ENCODE measurements around the gene SLC25A48.
"Not testable (repeated sequence)": the region's sequence is repeated elsewhere in the genome, so short reads cannot be mapped to it uniquely, and the experiment has no call there.

Gene SLC25A48

GRCh38 chr5:135851186-135851914 is 16.9 kb downstream of the SLC25A48 start:
- DNase-seq (ENCODE audit: low read depth, low spot score): no peak
- in situ Hi-C loops (cut with HindIII; ENCODE audit: low sequenced_read_pairs): no loop called here
- H3K4me3 ChIP-seq (ENCODE audit: low read depth, low read length): no peak overlapping the region
- TF ChIP-seq CTCF (IDR thresholded peaks at IDR 0.05; ENCODE audit: low read depth, low read length): no peak

- no peak for TF ChIP-seq CTCF (IDR thresholded peaks at IDR 0.05; ENCODE audit: low read depth, low read length)
- no peak for DNase-seq (ENCODE audit: low read depth, low spot score)
- H3K4me3 ChIP-seq (ENCODE audit: low read depth, low read length): no peak overlapping the region
- in situ Hi-C loops (cut with HindIII; ENCODE audit: low sequenced_read_pairs): no loop called here
Observed at GRCh38 chr5:135851915-135852845, 17.7 kb downstream of the SLC25A48 start.

GRCh38 chr5:135857630-135858311 is 23.3 kb downstream of the SLC25A48 start:
- no peak overlapping the region for H3K4me3 ChIP-seq (ENCODE audit: low read depth, low read length)
- no peak for DNase-seq (ENCODE audit: low read depth, low spot score)
- in situ Hi-C loops (cut with HindIII; ENCODE audit: low sequenced_read_pairs): no loop called here
- TF ChIP-seq CTCF (IDR thresholded peaks at IDR 0.05; ENCODE audit: low read depth, low read length): no peak

GRCh38 chr5:135859186-135859585 is 24.7 kb downstream of the SLC25A48 start:
- in situ Hi-C loops (cut with HindIII; ENCODE audit: low sequenced_read_pairs): not testable (repeated sequence)

GRCh38 chr5:135859641-135860040 is 25.2 kb downstream of the SLC25A48 start:
- in situ Hi-C loops (cut with HindIII; ENCODE audit: low sequenced_read_pairs): no loop called here
- no peak for TF ChIP-seq CTCF (IDR thresholded peaks at IDR 0.05; ENCODE audit: low read depth, low read length)
- no peak overlapping the region for H3K4me3 ChIP-seq (ENCODE audit: low read depth, low read length)
- no peak for DNase-seq (ENCODE audit: low read depth, low spot score)

More at GRCh38 chr5:135859186-135859585, 24.7 kb downstream of the SLC25A48 start:
- H3K4me3 ChIP-seq (ENCODE audit: low read depth, low read length); DNase-seq (ENCODE audit: low read depth, low spot score): not testable (repeated sequence)

- DNase-seq (ENCODE audit: low read depth, low spot score): no peak
- no peak for TF ChIP-seq CTCF (IDR thresholded peaks at IDR 0.05; ENCODE audit: low read depth, low read length)
- in situ Hi-C loops (cut with HindIII; ENCODE audit: low sequenced_read_pairs): no loop called here
- no peak overlapping the region for H3K4me3 ChIP-seq (ENCODE audit: low read depth, low read length)
Observed at GRCh38 chr5:135861641-135862040, 27.2 kb downstream of the SLC25A48 start.
